T-cell (primary cell): Measurements from ENCODE around the gene R3HDM1. TPM values are rescaled to one million over a fixed set of nuclear protein-coding genes. Genes with fewer than 3 reads are reported as not detected.

Source experiments
- ATAC-seq, 4 experiments: fragments of 200-7000 bp in 3 of 4; fragments of 150-1000 bp in 1 of 4; cut with Tn5 transposase; replicated peaks in 1 of 4; 1 replicate in 3 of 4; 2 replicates in 1 of 4; pipeline ENCODE4 v1.10.0; 2021; ENCODE audit warnings: moderate library complexity in 3 of 4, mild to moderate bottlenecking in 2 of 4, moderate number of reproducible peaks in 1 of 4
- CTCF ChIA-PET, 2 donors: fragments of 300-600 bp; sonication (Branson Sonifier 250); formaldehyde crosslinking; loops; one replicate each; lab custom pipeline; 2022; ENCODE audit warnings: antibody characterized with exemption in 2 of 2; lab: Charles Lee
- POLR2A ChIA-PET, 2 donors: fragments of 300-600 bp; sonication (Branson Sonifier 250); formaldehyde crosslinking; loops; one replicate each; lab custom pipeline; 2022; ENCODE audit warnings: antibody characterized with exemption in 2 of 2; lab: Charles Lee
- DNase-seq, 35 experiments: peaks; one replicate each; pipeline versions ENCODE4 v3.0.0 to v3.0.0-alpha.2; 2013 to 2023
- H3K27ac ChIP-seq: one replicate; pipeline ENCODE4 v1.5.1; 2013; ENCODE audit warnings: low read length
- H3K27me3 ChIP-seq, 2 experiments: replicated peaks in 1 of 2; 1 replicate in 1 of 2; 2 replicates in 1 of 2; pipeline versions ENCODE4 v1.6.1 to v1.7.0; 2013; ENCODE audit warnings: low read length in 1 of 2, mixed read lengths in 1 of 2; ENCODE audit not compliant: control insufficient read depth in 2 of 2, insufficient read depth in 2 of 2; ENCODE audit errors: extremely low read depth in 1 of 2
- H3K36me3 ChIP-seq, 2 donors: 1 replicate in 1 of 2; 2 replicates in 1 of 2; pipeline versions ENCODE4 v1.6.1 to v1.7.0; 2013; ENCODE audit warnings: low read length in 1 of 2; ENCODE audit not compliant: control insufficient read depth in 2 of 2, insufficient read depth in 1 of 2; ENCODE audit errors: extremely low read depth in 1 of 2
- H3K4me1 ChIP-seq, 2 experiments: 1 replicate in 1 of 2; 2 replicates in 1 of 2; pipeline versions ENCODE4 v1.6.1 to v1.7.0; 2013; ENCODE audit warnings: low read length in 2 of 2, mixed read lengths in 1 of 2; ENCODE audit not compliant: insufficient read depth in 2 of 2, control insufficient read depth in 1 of 2; ENCODE audit errors: extremely low read depth in 1 of 2
- H3K4me3 ChIP-seq, 2 donors: 1 replicate in 1 of 2; 2 replicates in 1 of 2; pipeline versions ENCODE4 v1.5.1 to v1.7.0; 2013; ENCODE audit warnings: mild to moderate bottlenecking in 2 of 2, low read length in 1 of 2, moderate library complexity in 1 of 2; ENCODE audit not compliant: control insufficient read depth in 1 of 2; ENCODE audit errors: extremely low read depth in 1 of 2
- H3K9me3 ChIP-seq: 2 replicates; pipeline ENCODE4 v1.7.0; 2013
- H3K27ac Mint-ChIP-seq, 2 donors: one replicate each; pipeline ENCODE4 v1.8.0; 2020 to 2021; ENCODE audit warnings: mild to moderate bottlenecking in 2 of 2, mixed read lengths in 2 of 2
- H3K27me3 Mint-ChIP-seq, 2 donors: one replicate each; pipeline ENCODE4 v1.8.0; 2021 to 2022; ENCODE audit warnings: mixed read lengths in 2 of 2
- H3K36me3 Mint-ChIP-seq: one replicate; pipeline ENCODE4 v1.8.0; 2021; ENCODE audit warnings: mixed read lengths
- H3K4me1 Mint-ChIP-seq, 3 donors: one replicate each; pipeline ENCODE4 v1.8.0; 2020 to 2022; ENCODE audit warnings: mixed read lengths in 3 of 3, mild to moderate bottlenecking in 1 of 3
- H3K4me3 Mint-ChIP-seq, 3 donors: one replicate each; pipeline ENCODE4 v1.8.0; 2020 to 2022; ENCODE audit warnings: mild to moderate bottlenecking in 3 of 3, mixed read lengths in 3 of 3, moderate library complexity in 3 of 3
- H3K9me3 Mint-ChIP-seq, 3 donors: one replicate each; pipeline ENCODE4 v1.8.0; 2020 to 2022; ENCODE audit warnings: mixed read lengths in 3 of 3
- WGBS: methylation state at CpG from one replicate; pipeline ENCODE4 v1.1.5; 2013; ENCODE audit warnings: missing lambda C conversion rate; ENCODE audit not compliant: insufficient coverage; 5-methylcytosine and 5-hydroxymethylcytosine counted together
- total RNA-seq, 35 experiments: library from RNA in 6 of 35; stranded (reverse) in 6 of 35; fragments of 120-200 nt in 1 of 35; gene quantifications; one replicate each; pipeline versions ENCODE4 v1.2.1 to v1.2.4 and lab custom pipeline; 2013 to 2026

Gene R3HDM1
- total RNA-seq, 5 donors from 2014 or later (not counting 1 experiment from before 2014, with no cell fraction given), result 38.4 to 44.8 (median 41.9) TPM

- POLR2A ChIA-PET, result no interaction called here
- Histone ChIP-seq H3K27ac (no peak overlapping the region), H3K9me3 (no peaks in the 10 kb centered on the region), H3K4me1 (no peaks in the 10 kb centered on the region), H3K36me3 (peaks cover 0 to under 1% of the 10 kb centered on the region in 2 donors), H3K4me3 (no peak overlapping the region), H3K27me3 (no peaks in the 10 kb centered on the region)
- peaks cover 22% of the 10 kb centered on the region for H3K36me3 Mint-ChIP-seq
- no peak overlapping the region for H3K4me3 Mint-ChIP-seq
- H3K9me3 Mint-ChIP-seq, result no peaks in the 10 kb centered on the region
- no CpG with 5 or more reads among the region's 4 CpGs for WGBS
- no peak for DNase-seq
- CTCF ChIA-PET, result no interaction called here
- no peak overlapping the region for H3K27ac Mint-ChIP-seq
- no peaks in the 10 kb centered on the region for H3K27me3 Mint-ChIP-seq
- no peak for ATAC-seq
- H3K4me1 Mint-ChIP-seq, result peaks cover 24 to 35% (median 25%) of the 10 kb centered on the region in 3 donors
Observed at GRCh38 chr2:135555311-135555710, 24.0 kb downstream of the R3HDM1 start.

DNA sequence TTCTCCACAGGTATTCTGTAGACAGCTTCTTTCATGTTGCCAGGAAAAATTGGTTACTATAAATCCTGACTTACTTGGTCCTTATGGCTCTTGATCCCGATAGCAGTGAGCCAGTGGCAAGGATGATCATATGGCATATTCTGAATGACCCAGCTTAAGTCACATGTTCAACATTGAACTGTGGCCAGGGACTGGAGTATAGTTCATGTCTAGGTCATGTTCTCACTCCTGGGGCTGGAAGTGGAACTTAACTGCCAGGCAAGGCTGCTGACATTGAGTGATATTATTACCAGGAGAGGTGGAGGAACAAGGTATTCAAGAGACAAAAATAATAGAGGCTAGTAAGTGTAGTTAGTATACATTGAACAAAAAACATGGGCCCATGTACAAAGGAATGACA lies 26.2 kb downstream of the R3HDM1 start:
- H3K4me1 ChIP-seq, result no peaks in the 10 kb centered on the region
- no peaks in the 10 kb centered on the region for H3K27me3 Mint-ChIP-seq
- H3K27me3 ChIP-seq, result no peaks in the 10 kb centered on the region
- H3K9me3 Mint-ChIP-seq, result no peaks in the 10 kb centered on the region
- peaks cover 24% of the 10 kb centered on the region for H3K36me3 Mint-ChIP-seq
- no peak overlapping the region for H3K27ac ChIP-seq
- H3K4me3 Mint-ChIP-seq, result no peak overlapping the region
- no peak for ATAC-seq
- H3K4me1 Mint-ChIP-seq, result peaks cover 19 to 32% (median 25%) of the 10 kb centered on the region in 3 donors
- H3K4me3 ChIP-seq, result no peak overlapping the region
- no peak overlapping the region for H3K27ac Mint-ChIP-seq
- DNase-seq, result no peak
- CTCF ChIA-PET, result no interaction called here
- peaks cover 0 to 4% of the 10 kb centered on the region in 2 donors for H3K36me3 ChIP-seq
- 100% methylated on average over 1 of the region's 1 CpG for WGBS
- no peaks in the 10 kb centered on the region for H3K9me3 ChIP-seq
- POLR2A ChIA-PET, result no interaction called here

DNA sequence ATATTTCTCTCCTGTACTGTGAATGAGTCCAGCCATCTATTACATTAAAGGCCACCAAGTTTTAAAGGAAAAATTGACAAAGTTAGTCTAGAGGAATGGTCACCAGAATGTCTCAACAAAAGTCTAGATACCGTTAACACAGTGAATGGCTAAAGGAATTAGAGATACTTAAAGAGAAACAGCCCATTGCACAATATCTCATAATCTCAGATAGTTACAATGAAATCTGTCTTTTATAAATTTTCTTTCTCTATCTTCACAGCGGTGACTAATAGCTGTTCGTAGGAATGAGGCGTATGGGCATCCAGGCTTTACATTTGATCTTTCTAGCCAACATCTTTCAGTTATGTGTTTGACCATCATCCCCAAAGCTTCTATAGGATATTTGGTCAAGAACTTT lies 30.6 kb downstream of the R3HDM1 start:
- H3K27ac Mint-ChIP-seq, result no peak overlapping the region
- H3K9me3 Mint-ChIP-seq, result no peaks in the 10 kb centered on the region
- H3K4me3 Mint-ChIP-seq, result no peak overlapping the region
- no peak for ATAC-seq
- H3K27ac ChIP-seq, result no peak overlapping the region
- POLR2A ChIA-PET, result no interaction called here
- H3K4me1 Mint-ChIP-seq, result peaks cover 11 to 16% (median 13%) of the 10 kb centered on the region in 3 donors
- peaks cover 2 to 4% of the 10 kb centered on the region in 2 donors for H3K36me3 ChIP-seq
- no peaks in the 10 kb centered on the region for H3K27me3 ChIP-seq
- H3K9me3 ChIP-seq, result no peaks in the 10 kb centered on the region
- H3K36me3 Mint-ChIP-seq, result peaks cover 26% of the 10 kb centered on the region
- CTCF ChIA-PET, result interaction anchor here in 1 of 2 donors (0.6 kb wide), 1 partner anchor 161 kb away, joined by 4 read pairs; no protein-coding TSS in a partner anchor
- no peaks in the 10 kb centered on the region for H3K27me3 Mint-ChIP-seq
- WGBS, result no CpG with 5 or more reads among the region's 4 CpGs
- no peaks in the 10 kb centered on the region for H3K4me1 ChIP-seq
- no peak for DNase-seq
- no peak overlapping the region for H3K4me3 ChIP-seq

- Histone ChIP-seq H3K4me1 (no peaks in the 10 kb centered on the region), H3K27me3 (no peaks in the 10 kb centered on the region), H3K9me3 (no peaks in the 10 kb centered on the region), H3K36me3 (peaks cover 2 to 9% of the 10 kb centered on the region in 2 donors), H3K27ac (no peak overlapping the region), H3K4me3 (no peak overlapping the region)
- peaks cover 28% of the 10 kb centered on the region for H3K36me3 Mint-ChIP-seq
- ChIA-PET POLR2A (interaction anchor here in 1 of 2 donors (0.6 to 0.7 kb wide), 2 partner anchors 20 to 376 kb away, joined by 3 read pairs; no protein-coding TSS in a partner anchor), CTCF (no interaction called here)
- H3K27ac Mint-ChIP-seq, result no peak overlapping the region
- WGBS, result 92% methylated on average over 2 of the region's 4 CpGs
- peaks cover 4 to 7% (median 5%) of the 10 kb centered on the region in 3 donors for H3K4me1 Mint-ChIP-seq
- DNase-seq (no peak), ATAC-seq (no peak)
- H3K4me3 Mint-ChIP-seq, result no peak overlapping the region
- no peaks in the 10 kb centered on the region for H3K9me3 Mint-ChIP-seq
- no peaks in the 10 kb centered on the region for H3K27me3 Mint-ChIP-seq
Observed at GRCh38 chr2:135563793-135564192, 32.5 kb downstream of the R3HDM1 start.

GRCh38 chr2:135570884-135571283 lies 39.6 kb downstream of the R3HDM1 start:
- peaks cover 20% of the 10 kb centered on the region for H3K36me3 Mint-ChIP-seq
- no CpG with 5 or more reads among the region's 2 CpGs for whole genome bisulfite sequencing

GRCh38 chr2:135573620-135574019 lies 42.3 kb downstream of the R3HDM1 start:
- no peak for ATAC-seq
- ChIA-PET CTCF (interaction anchor here (0.5 to 1.1 kb wide), 7 partner anchors 17 to 1186 kb away, joined by 3 to 7 read pairs (median 3); no protein-coding TSS in a partner anchor), POLR2A (no interaction called here)
- no CpG with 5 or more reads among the region's 1 CpG for WGBS
- Mint-ChIP-seq H3K27me3 (no peaks in the 10 kb centered on the region), H3K9me3 (no peaks in the 10 kb centered on the region), H3K4me1 (peaks cover 0 to 5% (median 1%) of the 10 kb centered on the region in 3 donors), H3K36me3 (peaks cover 12% of the 10 kb centered on the region), H3K27ac (no peak overlapping the region), H3K4me3 (no peak overlapping the region)
- Histone ChIP-seq H3K27ac (no peak overlapping the region), H3K4me1 (no peaks in the 10 kb centered on the region), H3K27me3 (no peaks in the 10 kb centered on the region), H3K4me3 (no peak overlapping the region), H3K36me3 (peaks cover 0 to 3% of the 10 kb centered on the region in 2 donors), H3K9me3 (no peaks in the 10 kb centered on the region)
- DNase-seq, result no peak

More at GRCh38 chr2:135570884-135571283, 39.6 kb downstream of the R3HDM1 start:
- peaks cover 5% of the 10 kb centered on the region in 2 donors for H3K36me3 ChIP-seq
- H3K4me1 ChIP-seq, result no peaks in the 10 kb centered on the region
- no peak overlapping the region for H3K4me3 ChIP-seq
- H3K4me1 Mint-ChIP-seq, result no peaks in the 10 kb centered on the region
- CTCF ChIA-PET, result no interaction called here
- no peak overlapping the region for H3K4me3 Mint-ChIP-seq
- DNase-seq (no peak), ATAC-seq (no peak)
- POLR2A ChIA-PET, result no interaction called here
- H3K27ac ChIP-seq, result no peak overlapping the region
- H3K9me3 ChIP-seq, result no peaks in the 10 kb centered on the region
- no peaks in the 10 kb centered on the region for H3K27me3 ChIP-seq
- no peaks in the 10 kb centered on the region for H3K27me3 Mint-ChIP-seq
- H3K27ac Mint-ChIP-seq, result no peak overlapping the region
- H3K9me3 Mint-ChIP-seq, result no peaks in the 10 kb centered on the region
